ENCODE measurements around the gene NELFB. TPM values are rescaled to one million over a fixed set of nuclear protein-coding genes. Genes with fewer than 3 reads are reported as not detected.

Gene NELFB
- polyA plus RNA-seq, 1 donor (not counting 4 experiments of a cell fraction or from before 2014, with no cell fraction given) = 25.1 TPM

DNA sequence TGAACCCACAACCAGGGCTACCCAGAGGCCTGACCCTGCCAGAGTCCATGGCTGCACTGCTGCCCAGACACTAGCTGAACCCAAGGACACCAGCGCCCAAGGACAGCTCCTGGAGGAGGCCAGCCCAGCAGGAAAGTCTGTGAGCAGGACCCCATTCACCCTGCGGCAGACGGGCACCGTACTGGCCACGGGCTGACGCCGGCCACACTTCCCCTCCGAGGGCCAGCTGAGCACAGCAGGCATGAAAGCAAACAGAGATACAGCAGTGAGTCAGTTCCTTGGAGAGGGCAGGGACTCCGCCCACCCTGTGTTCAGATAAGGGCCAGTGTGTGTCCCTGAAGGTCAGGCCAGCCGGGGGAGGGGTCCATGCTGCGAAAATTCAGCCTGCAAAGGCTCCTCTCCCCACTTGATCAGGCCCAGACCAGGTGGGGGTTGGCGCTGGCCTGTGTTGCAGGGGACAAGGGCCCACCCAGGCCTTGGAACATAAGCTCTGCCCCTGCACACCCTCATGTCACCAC is 36.3 kb upstream of the NELFB start:
- TF ChIP-seq CTCF (optimal IDR thresholded peaks at IDR 0.05 in 1 of 3, IDR thresholded peaks at IDR 0.05 in 1 of 3, conservative IDR thresholded peaks at IDR 0.05 in 1 of 3; ENCODE audit: extremely low read depth in 1 of 3, insufficient read depth in 2 of 3, low read length in 3 of 3) (no peak), EZH2 (IDR thresholded peaks at IDR 0.05; ENCODE audit: low read length) (no peak)
- Histone ChIP-seq H3K27ac (ENCODE audit: control insufficient read depth, insufficient read depth, low read length) (no peak overlapping the region), H4K20me1 (ENCODE audit: control insufficient read depth, extremely low read depth, insufficient read depth, low read length) (no peaks in the 10 kb centered on the region), H3K79me2 (ENCODE audit: control insufficient read depth, insufficient read depth, low read length) (no peaks in the 10 kb centered on the region), H3K27me3 (ENCODE audit: control insufficient read depth, extremely low read depth, insufficient read depth, low read length) (no peaks in the 10 kb centered on the region), H3K9me1 (ENCODE audit: control insufficient read depth, extremely low read depth, insufficient read depth, low read length) (no peaks in the 10 kb centered on the region), H3K4me1 (ENCODE audit: control insufficient read depth, extremely low read depth, insufficient read depth, low read length) (peaks cover 27% of the 10 kb centered on the region), H2AFZ (ENCODE audit: control insufficient read depth, low read length) (no peak overlapping the region), H3K4me3 (ENCODE audit: control insufficient read depth in 2 of 3, extremely low read depth in 1 of 3, insufficient read depth in 2 of 3, low read depth in 1 of 3, low read length in 3 of 3) (no peak overlapping the region), H3K9me3 (ENCODE audit: control insufficient read depth, low read depth, low read length) (no peaks in the 10 kb centered on the region), H3K36me3 (ENCODE audit: control insufficient read depth in 2 of 2, extremely low read depth in 1 of 2, insufficient read depth in 2 of 2, low read length in 2 of 2) (peaks cover 3 to 12% of the 10 kb centered on the region in 2 experiments), H3K4me2 (ENCODE audit: control insufficient read depth, extremely low read depth, insufficient read depth, low read depth, low read length) (no peak overlapping the region), H3K9ac (ENCODE audit: control insufficient read depth, extremely low read depth, insufficient read depth, low read length) (no peak overlapping the region)
- dilution Hi-C loops (cut with MboI; ENCODE audit: extremely low pct_ligation_motif_present, low sequenced_read_pairs) = no loop called here
- FAIRE-seq (no peak), DNase-seq (ENCODE audit: low read depth, low spot score) (no peak)

- dilution Hi-C loops (cut with MboI; ENCODE audit: extremely low pct_ligation_motif_present, low sequenced_read_pairs) = no loop called here
- no peaks in the 10 kb centered on the region for H4K20me1 ChIP-seq (ENCODE audit: control insufficient read depth, extremely low read depth, insufficient read depth, low read length)
Measured at GRCh38 chr9:137219757-137220316, 35.3 kb upstream of the NELFB start.

More at GRCh38 chr9:137219757-137220316, 35.3 kb upstream of the NELFB start:
- H3K9ac ChIP-seq (ENCODE audit: control insufficient read depth, extremely low read depth, insufficient read depth, low read length) = no peak overlapping the region
- FAIRE-seq (no peak), DNase-seq (ENCODE audit: low read depth, low spot score) (no peak)
- TF ChIP-seq EZH2 (IDR thresholded peaks at IDR 0.05; ENCODE audit: low read length) = no peak
- TF ChIP-seq CTCF (optimal IDR thresholded peaks at IDR 0.05 in 1 of 3, IDR thresholded peaks at IDR 0.05 in 1 of 3, conservative IDR thresholded peaks at IDR 0.05 in 1 of 3; ENCODE audit: extremely low read depth in 1 of 3, insufficient read depth in 2 of 3, low read length in 3 of 3) = no peak
- H2AFZ ChIP-seq (ENCODE audit: control insufficient read depth, low read length) = no peak overlapping the region
- peaks cover 3 to 12% of the 10 kb centered on the region in 2 experiments for H3K36me3 ChIP-seq (ENCODE audit: control insufficient read depth in 2 of 2, extremely low read depth in 1 of 2, insufficient read depth in 2 of 2, low read length in 2 of 2)
- H3K4me1 ChIP-seq (ENCODE audit: control insufficient read depth, extremely low read depth, insufficient read depth, low read length) = peaks cover 33% of the 10 kb centered on the region
- no peaks in the 10 kb centered on the region for H3K9me1 ChIP-seq (ENCODE audit: control insufficient read depth, extremely low read depth, insufficient read depth, low read length)
- no peaks in the 10 kb centered on the region for H3K79me2 ChIP-seq (ENCODE audit: control insufficient read depth, insufficient read depth, low read length)
- H3K27me3 ChIP-seq (ENCODE audit: control insufficient read depth, extremely low read depth, insufficient read depth, low read length) = no peaks in the 10 kb centered on the region
- H3K9me3 ChIP-seq (ENCODE audit: control insufficient read depth, low read depth, low read length) = no peaks in the 10 kb centered on the region
- no peak overlapping the region for H3K27ac ChIP-seq (ENCODE audit: control insufficient read depth, insufficient read depth, low read length)
- H3K4me3 ChIP-seq (ENCODE audit: control insufficient read depth in 2 of 3, extremely low read depth in 1 of 3, insufficient read depth in 2 of 3, low read depth in 1 of 3, low read length in 3 of 3) = no peak overlapping the region
- H3K4me2 ChIP-seq (ENCODE audit: control insufficient read depth, extremely low read depth, insufficient read depth, low read depth, low read length) = no peak overlapping the region
